GM19043 (cell line): ENCODE measurements around the gene PYGM.

Experiments
- ATAC-seq: cut with Tn5 transposase; IDR thresholded peaks from one replicate; pipeline ENCODE4 v1.9.1; 2021; ENCODE audit warnings: low read depth; ENCODE audit not compliant: unreplicated experiment

The PYGM gene

DNA sequence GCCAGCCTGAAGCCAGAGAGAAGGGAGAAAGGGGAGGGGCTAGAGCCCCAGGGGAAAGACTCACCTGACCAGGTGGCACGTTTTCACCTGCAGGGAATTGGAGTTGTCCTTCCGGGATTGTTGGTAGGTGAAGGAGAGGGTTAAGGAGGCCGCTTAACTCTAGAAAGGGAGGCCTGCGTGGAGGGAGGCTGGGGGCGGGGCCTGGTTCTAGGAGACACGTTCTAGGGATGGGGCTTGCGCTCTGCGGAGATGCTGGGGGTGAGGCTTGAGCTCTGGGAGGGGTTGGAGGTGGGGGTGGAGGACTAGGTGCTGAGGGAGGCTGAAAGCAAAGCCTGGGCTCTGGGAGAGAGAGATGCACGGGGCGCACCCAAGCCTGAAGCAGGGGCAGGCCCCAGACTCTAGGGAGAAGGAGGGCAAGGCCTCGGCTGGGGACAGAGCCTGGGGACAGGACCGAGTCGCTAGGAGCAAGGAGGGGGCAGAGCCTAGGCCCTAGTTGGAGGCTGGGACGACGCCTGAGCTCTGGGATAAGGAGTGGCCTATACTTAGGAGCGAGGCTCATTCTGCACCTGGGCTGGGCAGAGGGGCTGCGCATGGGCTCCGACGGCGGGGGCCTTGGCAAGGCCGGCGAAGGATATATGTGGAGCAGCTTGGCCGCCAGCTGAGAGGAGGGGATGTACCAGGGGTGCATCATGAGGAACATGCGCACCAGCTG is 18.2 kb downstream of the PYGM start:
- no peak for ATAC-seq

DNA sequence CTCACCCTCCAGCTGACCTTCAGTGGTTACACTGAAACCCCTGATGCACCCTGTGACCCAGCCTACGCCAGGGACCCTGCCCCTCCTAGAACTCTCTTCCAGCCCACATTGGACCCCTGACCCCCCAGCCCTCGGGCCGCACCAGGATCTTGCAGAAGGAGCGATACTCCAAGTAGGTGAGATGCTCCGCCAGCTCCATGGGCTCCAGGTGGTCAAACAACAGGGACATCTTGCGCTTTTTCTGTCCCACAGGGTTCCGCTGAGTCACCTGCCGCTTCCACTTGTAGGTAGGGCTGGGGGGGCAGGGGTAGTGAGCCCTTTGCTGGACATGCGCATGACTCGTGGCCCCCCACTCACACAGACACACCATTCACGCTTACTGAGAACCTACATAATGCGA is 19.9 kb downstream of the PYGM start:
- ATAC-seq = no peak

DNA sequence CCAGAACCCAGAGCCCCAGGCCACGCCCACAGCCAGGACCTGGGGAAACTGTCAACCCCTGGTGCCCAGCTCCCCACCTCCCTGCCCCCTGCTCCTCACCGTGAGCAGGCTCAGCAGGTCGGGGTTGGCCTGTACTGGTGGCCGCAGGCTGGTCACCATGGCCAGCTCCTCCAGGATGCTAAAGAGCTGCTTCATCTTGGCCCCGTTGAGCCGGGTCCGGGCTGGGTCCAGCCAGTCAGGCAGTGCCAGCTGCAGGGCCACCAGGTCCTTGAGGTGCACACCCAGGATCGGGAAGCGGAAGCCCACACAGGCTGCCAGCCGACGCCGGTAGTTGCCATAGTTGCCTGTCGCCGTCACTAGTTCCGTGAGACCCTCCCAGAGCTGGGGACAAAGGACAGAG is 23.1 kb downstream of the PYGM start:
- ATAC-seq = no peak

DNA sequence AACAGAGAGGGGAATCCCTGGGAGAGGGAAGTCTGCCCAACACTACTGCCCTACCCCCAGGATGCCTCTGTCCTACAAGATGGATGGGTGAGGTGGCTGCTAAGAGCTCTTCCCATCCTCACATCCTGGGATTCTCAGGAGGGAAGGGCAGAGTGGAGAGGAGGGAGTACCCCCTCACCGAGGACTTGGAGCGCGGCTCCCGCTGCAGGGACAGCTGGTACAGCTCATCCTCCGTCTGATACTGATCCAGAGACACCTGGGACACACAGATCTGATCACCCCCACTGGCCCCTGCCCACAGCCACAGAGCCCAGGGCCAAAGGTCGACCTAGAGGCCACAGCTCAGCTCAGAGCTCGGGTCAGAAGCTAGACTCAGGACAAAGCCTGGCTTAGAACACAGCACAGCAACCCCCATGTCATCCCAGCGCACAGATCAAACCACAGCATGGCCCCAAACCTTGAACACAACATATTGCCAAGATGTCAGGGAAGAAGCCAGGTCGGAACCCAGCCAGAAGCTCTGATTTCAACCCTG is 24.0 kb downstream of the PYGM start:
- ATAC-seq = no peak

DNA sequence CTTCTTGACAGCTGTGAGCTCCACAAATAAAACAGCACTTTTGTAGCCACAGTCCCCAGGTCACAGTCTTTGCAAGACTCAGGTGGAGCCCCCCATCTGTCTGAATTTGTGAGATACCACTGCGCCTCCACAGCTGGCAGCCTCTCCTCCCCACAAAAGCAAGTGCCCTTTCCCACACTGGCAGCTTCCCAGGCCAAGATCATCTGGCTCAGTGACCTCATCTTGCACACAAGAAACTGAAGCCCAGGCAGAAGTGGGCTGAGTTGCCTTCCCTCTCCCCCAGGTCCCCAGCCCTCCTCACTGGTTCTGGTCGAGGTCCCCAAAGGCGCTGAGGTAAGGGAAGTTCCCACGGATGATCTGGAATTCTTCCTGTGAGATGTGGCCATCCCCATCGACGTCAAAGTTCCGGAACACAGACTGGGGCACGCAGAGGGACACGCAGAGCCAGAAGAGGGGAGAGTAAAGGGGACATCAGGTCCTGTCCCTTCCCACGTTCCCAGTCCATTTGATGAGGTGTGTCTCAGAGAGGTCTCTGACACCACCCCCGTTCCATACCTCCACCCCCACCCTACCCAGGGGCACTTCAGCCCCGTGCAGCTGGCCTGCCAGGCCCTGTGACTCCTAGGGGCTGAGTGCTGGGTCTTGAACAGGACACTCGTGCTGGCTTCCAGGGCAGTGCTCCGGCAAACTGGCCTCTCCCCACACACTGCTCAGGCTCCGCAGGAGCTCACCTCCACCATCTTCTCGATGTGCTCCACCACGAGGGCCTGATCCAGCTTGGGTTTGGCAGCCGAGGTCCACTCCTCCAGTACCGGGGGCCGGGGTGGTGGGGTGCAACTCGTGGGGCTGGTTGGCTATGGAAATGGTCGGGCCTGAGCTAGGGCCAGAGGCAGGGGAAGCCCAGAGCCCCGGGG is 24.7 kb downstream of the PYGM start:
- ATAC-seq = no peak

DNA sequence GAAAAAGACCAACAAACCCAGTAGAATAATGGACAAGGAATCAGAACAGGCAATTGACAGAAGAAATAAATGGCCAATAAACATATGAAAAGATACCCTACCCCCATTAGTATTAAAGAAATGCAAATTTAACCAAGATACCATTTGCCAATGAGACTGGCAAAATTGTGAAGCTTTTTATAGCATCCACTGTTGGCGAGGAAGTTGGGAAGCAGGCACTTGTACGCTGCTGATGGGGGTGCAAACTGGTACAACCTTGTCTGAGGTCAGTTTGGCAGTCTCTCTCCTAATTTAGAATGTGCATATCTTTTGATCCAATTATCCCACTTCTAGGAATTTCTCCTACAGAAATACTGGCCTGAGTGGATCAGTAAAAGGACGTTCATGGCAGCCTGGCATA is 28.2 kb downstream of the PYGM start:
- no peak for ATAC-seq

DNA sequence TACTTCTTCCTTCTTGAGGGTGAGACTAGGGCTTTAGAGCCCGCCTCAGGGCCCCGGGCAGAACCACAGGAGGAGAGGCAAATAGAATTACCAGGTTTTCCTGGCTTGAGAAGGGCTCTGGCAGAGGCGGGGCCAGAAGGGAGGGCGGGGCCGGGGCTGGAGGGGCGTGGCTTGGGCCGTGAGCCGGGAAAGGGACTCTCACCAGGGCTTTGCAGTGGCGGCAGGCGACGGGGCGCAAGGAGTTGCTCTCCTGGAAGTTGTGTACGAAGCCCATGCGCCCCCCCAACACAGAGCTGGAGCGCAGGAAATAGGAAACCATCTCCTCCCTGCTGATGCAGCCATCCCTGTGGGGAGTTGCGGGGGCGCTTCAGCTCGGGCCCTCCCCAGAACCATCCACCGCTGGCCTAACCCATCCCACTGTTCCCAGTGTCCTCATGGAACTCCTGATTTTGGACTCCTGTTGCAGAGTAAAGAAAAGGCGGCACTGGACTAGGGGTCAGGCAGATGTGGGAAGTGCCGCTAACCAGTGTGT is 29.9 kb downstream of the PYGM start:
- no peak for ATAC-seq

DNA sequence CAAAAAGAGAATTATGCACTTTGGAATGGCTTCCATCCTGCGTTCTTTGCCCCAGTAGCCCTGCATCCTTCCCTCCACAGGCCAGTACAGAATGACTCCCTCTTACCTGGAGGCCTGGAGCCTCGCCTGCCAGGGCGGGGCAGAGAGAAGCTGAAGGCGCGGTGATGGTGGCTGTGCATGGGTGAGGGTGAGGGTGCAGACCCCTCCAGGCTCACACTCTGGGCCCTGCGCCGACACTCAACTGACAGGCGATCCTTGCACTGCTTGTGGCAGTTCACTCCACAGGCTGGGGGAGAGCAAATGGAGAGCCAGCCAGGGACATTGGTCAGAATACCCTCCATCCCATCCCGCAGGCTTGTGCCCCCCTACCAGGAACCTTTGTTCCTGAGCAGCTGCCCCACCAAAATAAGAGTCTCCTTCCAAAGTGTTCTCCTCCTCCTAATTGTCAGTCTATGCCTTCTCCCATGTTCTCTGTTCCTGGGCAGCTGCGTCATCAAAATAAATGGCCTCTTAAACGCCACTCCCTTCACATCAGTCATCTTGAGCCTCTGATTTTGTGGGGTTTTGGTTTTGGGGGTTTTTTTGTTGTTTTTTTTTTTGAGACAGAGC is 30.9 kb downstream of the PYGM start:
- ATAC-seq = no peak

DNA sequence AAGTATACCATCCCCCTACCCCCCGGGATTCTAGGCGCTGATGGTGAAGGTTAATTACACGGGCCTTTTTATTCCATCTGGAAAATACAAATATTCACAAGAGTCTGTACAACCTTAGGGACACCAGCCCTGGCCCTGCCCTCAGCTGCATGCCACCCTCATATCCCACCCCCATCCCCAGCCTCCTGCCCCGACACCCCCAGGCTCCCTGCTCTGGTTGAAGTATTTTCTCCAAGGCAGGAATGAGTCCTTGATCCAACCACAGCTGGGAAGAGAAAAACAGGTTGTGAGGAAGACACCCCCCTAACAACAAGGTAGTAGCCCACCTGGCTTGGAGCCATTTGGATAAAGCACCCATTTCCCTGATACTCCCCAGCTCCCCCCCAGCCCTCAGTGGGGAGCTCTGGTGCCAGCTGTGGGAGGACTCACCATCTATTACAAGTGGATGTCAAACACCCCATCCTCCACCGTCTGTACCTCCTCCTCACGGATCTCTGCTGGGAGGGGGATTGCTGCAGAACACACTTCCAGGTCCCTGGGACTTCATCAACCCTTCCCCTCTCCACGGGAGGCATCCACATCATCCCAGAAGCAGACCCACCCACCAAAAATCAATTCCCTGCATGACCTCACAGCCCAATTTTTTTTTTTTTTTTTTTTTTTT is 32.8 kb downstream of the PYGM start:
- ATAC-seq = no peak

DNA sequence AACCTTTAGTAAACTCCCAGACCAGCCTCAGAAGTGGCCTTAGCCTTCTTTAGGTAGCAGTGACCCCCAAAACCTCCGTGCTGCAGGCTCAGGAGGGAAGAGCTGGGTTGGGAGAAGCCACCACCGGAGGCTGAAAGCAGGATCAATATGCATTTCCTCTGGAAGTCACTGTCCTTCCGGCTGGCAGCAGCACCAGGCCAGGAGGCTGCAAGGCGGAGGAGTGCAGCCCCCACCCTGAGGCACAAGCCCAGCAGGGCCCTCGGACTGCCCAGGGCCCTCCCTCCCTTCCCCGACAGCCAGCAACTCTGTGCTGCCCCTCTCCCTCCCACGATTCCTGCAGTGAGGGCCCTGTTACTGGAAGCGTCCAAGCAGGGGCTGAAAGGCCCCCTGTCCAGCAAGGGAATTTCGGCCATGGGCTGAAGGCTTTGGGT is 33.5 kb downstream of the PYGM start:
- ATAC-seq = no peak

DNA sequence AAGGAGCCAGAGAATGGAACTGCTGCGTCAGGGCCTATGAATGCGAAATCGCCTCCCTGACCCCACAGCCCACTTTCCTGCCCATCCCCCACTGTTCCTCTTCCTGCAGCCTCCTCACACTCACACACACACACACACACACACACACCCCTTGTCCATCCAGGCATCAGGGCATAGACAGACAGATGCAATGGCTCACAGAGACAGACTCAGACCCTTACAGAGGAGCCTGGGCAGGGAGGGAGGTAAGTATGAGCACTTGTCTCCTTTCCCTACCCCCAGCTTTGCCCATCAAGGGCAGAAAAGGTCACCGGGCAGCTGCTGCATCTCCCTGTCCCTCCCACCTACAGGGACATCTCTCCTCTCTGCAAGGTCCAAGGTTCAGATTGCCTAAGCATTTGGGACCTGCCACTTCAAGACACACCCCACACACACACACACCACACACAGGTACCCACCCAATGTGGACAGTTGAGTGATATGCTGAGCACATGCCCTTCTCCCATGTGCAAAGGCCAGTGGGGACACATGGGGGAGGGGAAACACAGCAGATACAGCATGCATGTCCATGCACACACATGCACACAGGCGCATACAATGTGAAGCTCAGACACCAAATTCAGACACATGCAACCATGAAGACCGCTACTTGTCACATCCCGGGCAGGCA is 34.8 kb downstream of the PYGM start:
- ATAC-seq = no peak

DNA sequence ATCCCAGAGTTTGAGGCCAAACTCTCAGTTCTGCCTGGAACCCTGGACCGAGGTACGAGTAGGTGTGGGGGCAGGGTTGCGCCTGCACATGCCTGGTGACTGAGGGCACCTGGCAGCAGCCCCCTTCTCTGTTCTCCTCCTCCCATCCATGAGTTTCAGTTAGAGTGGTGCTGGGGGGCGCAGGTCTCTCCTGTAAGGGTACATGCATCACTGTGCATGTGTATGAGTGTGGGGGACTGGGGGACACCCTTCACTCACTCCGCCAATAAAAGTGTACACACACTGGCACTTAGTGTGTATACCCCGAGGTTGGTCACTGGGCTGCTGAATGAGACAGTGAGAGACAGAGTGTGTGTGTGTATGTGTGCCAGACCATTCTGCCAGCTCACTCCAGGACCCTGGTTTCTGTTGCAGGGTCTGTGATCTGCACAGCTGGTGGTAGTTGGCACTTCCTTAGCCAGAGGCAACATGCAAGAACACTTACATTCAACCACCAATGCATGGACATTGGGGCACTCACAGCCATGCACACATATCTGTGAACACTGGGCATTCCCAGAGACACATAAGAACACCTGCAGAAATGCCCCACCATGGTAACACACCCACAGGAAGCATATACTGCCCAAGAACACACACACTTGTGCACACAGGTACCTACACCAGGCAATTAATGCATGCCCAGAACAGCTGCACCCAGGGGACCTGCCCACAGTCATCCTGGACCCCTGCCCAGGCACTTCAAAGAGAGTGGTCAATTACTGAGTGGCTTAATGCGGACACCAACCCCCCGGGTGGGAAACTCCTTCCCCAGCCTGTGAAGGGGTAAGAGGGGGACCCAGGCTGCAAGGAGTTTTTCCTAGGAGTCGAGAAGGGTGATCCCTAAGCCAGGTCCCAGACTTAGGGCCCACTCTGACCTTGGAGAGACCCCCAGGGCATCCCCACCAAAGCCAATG is 35.6 kb downstream of the PYGM start:
- no peak for ATAC-seq

DNA sequence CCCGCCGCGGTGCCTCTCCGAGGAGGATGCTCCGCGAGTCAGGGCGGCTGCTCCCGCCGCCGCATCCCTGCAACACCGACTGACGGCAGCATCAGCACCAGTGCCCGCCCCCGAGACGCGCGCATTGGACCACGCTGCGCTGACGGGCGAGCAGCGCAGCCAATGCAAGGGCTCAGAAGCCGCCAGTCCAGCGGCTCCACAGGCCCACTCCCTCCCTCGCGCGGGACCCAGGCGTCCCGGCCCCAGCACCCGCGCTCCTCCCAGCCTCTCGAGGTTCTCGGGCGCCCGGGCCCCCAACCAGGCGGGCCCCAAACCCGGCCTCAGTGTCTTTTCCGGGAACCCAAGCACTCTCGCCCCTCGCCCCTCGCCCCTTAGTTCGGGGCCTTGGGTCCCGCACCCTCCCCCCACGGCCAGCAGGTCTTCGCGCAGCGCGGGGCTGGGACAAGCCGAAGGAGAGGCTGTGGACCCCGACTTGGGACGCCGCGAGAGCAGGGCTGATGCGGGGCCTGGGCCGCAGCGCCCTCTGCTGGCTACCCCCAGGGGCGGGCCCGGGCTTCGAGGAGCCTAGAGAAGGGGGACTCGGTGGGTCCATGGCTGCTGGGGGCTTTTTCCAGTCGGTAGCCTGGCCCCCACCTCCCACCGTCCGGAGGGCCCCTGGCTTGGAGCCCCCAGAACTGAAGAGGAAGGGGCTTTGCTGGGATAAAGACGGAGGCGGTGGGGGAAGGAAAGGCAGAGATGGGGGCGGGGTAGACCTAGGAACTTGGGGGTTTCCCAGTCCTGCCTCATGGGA is 36.5 kb downstream of the PYGM start, which contains the start of gene NRXN2:
Gene NRXN2 (minus strand): TSS at position 81 of the 790 bp plus-strand sequence. CDS start 9,498 bp downstream, outside the sequence.
- ATAC-seq = peak; percentile 82

DNA sequence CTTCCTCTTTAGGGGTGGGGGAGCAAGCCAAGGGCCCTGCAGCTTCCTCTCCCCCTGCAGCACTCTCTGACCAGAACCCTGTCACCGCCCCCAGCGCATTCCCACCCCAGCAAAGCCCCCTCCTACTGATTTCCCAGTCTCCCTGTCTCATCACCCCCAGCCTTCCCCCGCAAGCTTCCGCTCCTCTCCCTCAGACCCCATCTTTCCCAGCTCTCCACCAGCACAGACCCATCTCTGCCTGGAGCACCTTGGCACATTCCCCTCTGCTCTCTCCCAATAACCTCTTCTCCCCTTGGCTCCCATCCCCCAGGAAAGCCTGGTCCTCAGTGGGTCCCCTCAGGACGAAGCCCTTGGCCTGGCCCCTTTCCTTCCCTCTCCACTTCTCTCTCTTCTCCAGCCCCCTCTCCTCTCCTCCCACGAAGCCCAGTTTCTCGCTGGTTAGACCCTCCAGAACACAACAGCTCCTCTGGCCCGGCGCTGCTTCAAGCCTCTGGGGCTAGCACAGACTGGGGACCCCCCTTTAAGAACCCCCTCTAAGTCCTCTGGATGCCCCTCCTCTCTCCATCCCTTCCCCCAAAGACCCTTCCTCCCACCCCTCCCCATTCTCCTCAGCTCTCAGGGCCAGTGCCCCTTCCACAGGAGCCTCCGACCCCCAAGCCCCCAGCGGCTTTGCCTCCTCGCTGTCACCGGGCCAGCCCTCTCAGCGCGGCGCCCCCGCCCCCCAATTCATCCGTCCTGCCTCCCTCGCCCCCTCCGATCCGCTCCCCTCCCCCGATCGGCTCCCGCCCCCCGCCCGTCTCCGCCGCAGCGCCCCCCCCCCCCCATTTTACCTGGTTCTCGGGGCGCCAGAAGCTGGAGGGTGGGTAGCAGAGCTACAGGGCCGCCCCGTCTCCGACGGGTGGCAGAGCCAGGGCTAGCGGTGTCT is 37.4 kb downstream of the PYGM start:
- ATAC-seq = no peak

DNA sequence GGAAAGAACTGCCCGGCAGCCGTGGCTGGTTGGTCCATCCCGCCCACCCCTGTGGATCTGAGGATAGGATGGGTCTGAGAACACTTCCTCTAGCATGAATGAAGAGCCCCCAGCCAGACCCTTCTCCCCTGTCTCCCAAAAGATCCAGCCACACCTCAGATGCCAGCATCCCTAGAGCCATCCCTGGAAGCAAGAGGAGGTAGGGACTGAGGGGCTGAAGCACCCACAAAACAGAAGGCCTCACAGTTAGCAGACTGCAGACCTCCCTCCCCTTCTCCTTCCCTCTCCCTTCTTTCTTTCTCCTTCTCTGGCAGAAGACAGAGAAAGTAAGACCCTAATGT is 38.4 kb downstream of the PYGM start:
- ATAC-seq = no peak

DNA sequence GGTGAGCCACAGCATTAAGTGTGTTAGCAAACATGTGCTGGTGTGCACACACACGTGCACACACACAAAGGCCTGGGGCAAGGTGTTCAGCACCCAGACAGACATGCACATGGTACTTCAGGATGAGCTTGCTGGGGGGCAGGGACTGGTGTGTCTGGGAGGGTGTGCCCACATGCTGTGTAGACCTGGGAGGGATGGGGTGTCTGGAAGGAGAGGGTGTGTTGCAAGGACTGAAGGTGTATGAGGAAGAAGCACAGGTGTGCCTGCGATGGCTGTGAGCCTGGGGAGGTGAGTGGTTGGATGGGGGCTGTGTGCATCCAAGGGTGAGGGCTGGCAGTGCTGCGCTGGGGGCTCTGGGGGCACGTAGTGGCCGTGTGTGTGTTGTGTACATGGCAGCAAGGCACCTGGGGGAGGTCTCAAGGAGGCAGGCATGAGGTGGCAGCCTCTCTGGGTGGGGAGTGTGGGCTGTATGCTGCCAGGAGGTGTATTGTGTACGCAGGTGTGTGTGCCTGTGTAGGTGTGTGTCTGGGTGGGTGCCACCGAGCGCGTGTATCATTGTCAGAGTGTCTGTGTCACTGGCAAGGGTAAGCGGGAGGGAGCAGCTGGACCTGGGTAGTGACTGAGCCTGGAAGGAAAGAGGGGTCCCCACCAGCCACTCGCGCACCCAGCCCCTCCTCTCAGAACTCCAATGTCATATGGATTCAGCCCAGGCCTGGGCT is 39.0 kb downstream of the PYGM start:
- no peak for ATAC-seq
